GM12865 (cell line): Measurements from ENCODE around the gene NUDCD2.
A peak's percentile ranks its signal among the peaks of the same experiment; 100 is the strongest.
"Not testable (repeated sequence)": the region's sequence is repeated elsewhere in the genome, so short reads cannot be mapped to it uniquely, and the experiment has no call there.

ENCODE experiments used
- DNase-seq: peaks from one replicate; pipeline ENCODE4 v3.0.0; 2010; ENCODE audit warnings: low read depth
- H3K4me3 ChIP-seq: 2 replicates; pipeline ENCODE4 v1.5.1; 2011; ENCODE audit warnings: mild to moderate bottlenecking, low read depth, low read length, control low read depth
- TF ChIP-seq, protein P1 (sequence below): IDR thresholded peaks from 2 replicates; pipeline ENCODE4 v1.5.1; 2011; ENCODE audit warnings: low read length, control low read depth, low read depth, inconsistent platforms; ENCODE audit not compliant: insufficient read depth; ENCODE audit errors: missing control alignments

Gene NUDCD2

DNA sequence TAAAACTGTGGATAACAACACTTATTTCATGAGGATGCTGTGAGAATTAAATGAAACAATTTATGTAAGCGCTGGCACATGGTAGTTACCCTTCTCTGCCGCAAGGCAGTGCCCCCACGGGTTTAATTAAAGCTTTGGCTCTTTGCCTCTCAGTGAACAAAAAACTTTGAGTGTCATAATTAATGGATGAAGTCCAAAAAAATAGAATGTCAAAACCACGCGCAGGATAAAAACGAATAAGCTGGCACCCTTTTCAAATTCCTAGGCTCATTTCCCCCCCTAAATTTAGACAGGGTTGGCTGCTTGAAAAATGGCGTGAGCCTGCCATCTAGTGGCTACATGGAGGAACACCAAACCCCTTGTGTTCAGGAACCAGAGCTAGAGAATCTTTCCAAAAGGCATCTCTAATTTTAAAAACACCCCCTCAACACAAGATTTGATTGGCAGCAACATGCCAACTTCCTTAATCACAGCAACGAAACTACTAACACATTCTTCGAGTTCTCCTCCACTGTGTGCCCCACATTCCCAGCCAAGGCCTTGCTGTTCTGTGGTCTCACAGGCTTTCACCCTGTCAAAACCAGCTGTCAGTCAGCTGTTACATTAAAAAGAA is 51.5 kb downstream of the NUDCD2 start:
- TF ChIP-seq, protein P1, sequence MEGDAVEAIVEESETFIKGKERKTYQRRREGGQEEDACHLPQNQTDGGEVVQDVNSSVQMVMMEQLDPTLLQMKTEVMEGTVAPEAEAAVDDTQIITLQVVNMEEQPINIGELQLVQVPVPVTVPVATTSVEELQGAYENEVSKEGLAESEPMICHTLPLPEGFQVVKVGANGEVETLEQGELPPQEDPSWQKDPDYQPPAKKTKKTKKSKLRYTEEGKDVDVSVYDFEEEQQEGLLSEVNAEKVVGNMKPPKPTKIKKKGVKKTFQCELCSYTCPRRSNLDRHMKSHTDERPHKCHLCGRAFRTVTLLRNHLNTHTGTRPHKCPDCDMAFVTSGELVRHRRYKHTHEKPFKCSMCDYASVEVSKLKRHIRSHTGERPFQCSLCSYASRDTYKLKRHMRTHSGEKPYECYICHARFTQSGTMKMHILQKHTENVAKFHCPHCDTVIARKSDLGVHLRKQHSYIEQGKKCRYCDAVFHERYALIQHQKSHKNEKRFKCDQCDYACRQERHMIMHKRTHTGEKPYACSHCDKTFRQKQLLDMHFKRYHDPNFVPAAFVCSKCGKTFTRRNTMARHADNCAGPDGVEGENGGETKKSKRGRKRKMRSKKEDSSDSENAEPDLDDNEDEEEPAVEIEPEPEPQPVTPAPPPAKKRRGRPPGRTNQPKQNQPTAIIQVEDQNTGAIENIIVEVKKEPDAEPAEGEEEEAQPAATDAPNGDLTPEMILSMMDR = peak; percentile 84
- H3K4me3 ChIP-seq = no peak overlapping the region
- peak; percentile 69 for DNase-seq

DNA sequence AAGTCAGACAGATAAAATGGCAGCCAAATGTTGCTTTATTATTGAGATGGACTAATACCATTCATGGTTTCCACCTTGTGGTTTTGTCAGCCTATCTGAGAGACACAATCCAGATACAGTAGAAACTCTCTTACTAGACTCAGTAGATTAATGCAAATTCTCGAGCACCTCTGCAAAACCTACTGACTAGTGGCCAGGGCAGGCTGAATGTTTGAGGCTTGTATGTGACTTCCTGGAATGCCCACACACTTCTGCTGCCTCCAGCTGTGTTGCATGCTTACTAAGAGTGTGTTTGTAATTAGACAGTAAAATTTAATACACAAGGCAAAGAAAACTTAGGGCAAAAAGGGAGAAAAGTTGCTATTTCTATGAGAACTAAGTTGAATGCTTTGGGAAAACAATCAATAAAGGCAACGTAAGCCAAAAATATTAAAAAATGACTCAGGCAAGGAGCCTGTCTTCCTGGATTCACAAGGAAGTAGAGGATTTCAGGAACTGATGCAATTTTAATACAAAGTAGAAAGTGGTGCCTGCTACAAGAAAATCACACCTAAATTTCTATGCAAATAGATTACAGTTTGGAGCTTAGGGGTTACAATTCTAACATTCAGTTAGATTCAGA is 52.8 kb downstream of the NUDCD2 start:
- DNase-seq = peak; percentile 70
- no peak overlapping the region for H3K4me3 ChIP-seq
- TF ChIP-seq, protein P1 = no peak

DNA sequence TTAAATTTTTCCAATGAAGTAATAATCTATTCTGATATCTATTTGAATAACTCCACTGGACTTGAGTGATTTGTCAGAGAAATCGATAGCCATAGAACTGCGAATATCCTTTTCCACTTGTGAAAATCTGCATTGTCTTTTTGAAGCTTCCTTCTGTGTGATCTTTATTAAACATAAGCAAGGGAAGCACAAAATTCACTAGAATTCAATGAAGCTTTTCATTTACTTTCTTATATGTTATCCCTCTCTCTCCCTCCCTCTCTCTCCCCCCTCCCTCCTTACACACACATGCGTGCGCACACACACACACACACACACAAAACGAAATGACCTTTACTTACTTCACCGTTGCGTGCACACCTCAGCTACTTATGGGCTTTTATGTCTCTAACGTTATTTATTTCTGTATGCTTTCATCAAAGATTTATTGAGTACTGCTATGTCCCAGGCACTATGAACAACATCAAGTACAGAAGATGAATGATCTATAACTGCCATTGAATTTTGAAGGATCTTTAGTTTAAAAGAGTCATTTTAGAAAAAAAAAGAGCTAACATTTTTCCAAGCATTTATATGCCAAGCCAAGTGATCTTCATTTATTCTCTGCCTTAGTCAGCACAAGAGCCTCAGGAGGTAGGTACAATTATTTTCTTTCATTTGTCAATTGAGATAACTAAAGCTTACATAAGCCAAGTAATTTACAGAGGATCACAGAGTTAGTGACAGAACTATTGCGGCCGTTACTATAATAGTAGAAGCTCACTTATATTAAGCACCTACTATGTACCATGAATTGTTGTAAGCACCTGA is 55.3 kb downstream of the NUDCD2 start:
- TF ChIP-seq, protein P1 = no peak
- no peak overlapping the region for H3K4me3 ChIP-seq
- no peak for DNase-seq

DNA sequence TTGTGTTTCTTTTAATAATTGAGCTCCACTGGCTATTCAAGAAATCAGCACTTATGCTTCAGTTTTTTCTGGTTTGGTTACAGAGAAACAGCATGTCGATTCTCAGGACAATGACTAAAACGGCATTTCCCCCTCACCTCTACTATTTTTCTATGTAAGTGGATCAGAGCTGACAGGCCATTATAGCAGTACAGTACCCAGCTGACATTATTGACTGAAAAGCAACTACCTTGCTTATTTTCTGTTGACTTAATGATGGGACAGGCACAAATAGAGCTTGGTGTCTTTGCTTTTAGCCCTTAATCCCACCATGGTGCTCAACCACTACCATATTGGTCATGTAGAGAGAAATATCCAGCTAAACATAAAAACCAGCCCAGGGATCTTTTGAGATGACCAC is 57.9 kb downstream of the NUDCD2 start:
- no peak for DNase-seq
- TF ChIP-seq, protein P1 = no peak
- H3K4me3 ChIP-seq = no peak overlapping the region

DNA sequence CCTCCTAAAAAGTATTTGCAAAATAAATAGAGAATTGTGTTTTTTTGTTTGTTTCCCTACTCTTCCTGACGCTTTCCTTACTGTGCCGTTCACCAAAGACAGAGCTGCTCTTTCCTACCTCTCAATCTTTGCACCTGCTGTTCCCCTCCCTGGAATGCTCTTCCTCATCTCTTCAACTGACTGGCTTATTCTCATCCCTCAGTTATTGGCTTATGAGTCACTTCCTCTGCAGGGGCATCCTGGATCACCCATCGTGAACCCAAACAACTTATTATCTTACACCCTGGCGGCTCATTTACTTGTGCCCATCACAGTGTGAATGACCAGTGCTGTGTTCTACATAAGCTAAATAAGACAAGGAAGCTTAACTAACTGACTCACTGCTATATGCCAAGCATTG is 58.6 kb downstream of the NUDCD2 start:
- TF ChIP-seq, protein P1 = no peak
- DNase-seq = no peak
- no peak overlapping the region for H3K4me3 ChIP-seq

DNA sequence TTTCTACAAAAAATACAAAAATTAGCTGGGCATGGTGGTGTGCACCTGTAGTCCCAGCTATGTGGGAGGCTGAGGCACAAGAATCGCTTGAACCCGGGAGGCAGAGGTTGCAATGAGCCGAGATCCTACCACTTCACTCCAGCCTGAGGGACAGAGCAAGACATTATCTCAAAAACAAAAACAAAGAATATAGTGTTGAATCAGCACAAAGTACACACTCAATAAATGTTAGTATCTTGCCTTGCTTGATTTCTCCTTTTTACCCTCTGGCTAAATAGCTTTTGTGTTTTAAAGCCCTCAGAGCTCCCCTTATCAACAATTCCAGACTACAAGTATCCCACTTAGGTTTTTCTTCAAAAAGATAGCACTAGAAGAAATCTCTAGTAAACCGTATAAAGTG is 60.0 kb downstream of the NUDCD2 start:
- DNase-seq = no peak
- H3K4me3 ChIP-seq = no peak overlapping the region
- TF ChIP-seq, protein P1 = no peak

DNA sequence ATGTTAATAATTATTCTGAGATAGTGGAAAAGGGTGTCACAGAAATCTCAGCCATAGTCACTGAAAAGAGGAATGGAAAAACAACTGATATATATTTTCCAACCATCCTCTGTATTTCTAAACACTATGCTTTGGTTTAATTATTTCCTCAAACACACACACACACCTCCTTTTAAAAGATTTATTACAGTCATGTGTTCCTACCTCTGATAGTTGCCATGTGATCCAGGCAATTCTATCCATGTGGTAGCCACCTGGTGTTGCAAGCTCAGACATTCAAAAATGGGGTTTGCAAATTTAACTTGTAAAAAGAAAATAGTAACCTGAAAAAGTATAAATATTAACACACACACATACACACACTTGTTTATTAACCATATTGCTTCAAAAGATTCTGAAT is 62.5 kb downstream of the NUDCD2 start:
- no peak overlapping the region for H3K4me3 ChIP-seq
- TF ChIP-seq, protein P1 = no peak
- DNase-seq = no peak

DNA sequence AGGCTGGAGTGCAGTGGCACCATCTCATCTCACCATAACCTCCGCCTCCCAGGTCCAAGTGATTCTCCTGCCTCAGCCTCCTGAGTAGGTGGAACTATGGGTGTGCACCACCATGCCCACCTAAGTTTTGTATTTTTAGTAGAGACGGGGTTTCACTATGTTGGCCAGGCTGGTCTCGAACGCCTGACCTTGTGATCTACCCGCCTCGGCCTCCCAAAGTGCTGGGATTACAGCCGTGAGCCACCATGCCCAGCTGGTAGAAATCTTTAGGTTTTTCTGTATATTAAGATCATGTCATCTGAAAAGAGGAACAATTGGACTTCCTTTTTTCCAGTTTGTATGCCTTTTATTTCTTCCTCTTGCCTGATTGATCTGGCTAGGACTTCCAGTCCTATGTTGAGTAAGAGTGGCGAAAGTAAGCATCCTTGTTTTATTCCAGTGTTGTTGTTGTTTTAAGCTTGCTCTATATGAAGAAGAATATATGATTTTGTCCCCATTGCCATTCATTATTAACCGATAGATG is 63.0 kb downstream of the NUDCD2 start:
- not testable (repeated sequence) for DNase-seq

More for the DNA sequence above, 63.0 kb downstream of the NUDCD2 start:
- H3K4me3 ChIP-seq = not testable (repeated sequence)
